ENCODE data around the gene CLIC1.

- no peak for TF ChIP-seq CTCF (IDR thresholded peaks at IDR 0.05; ENCODE audit: poor library complexity)
- TF ChIP-seq EZH2 (IDR thresholded peaks at IDR 0.05; ENCODE audit: borderline replicate concordance): no peak
- no peak for TF ChIP-seq EZH2phosphoT487 (IDR thresholded peaks at IDR 0.05; ENCODE audit: low read depth, severe bottlenecking, unreplicated experiment)
Observed at GRCh38 chr6:31701666-31702404, 34.5 kb downstream of the CLIC1 start.
